ENCODE results near the gene KDM4C. TPM values are rescaled to one million over a fixed set of nuclear protein-coding genes. Genes with fewer than 3 reads are reported as not detected.

The KDM4C gene
- polyA plus RNA-seq, 2 of the 4 experiments (the other 2 are of a cell fraction): 9.6 to 15.6 TPM

GRCh38 chr9:6928863-6929262 is 171.1 kb downstream of the KDM4C start:
- TF ChIP-seq HOXB5 (CRISPR knock-in tag; IDR thresholded peaks at IDR 0.05): no peak
- no peak for TF ChIP-seq CEBPB (IDR thresholded peaks at IDR 0.05)
- no peak for TF ChIP-seq MAFK (IDR thresholded peaks at IDR 0.05; ENCODE audit: partially characterized antibody)
- no peak for TF ChIP-seq ZSCAN20 (CRISPR knock-in tag; IDR thresholded peaks at IDR 0.05)
- no peak for TF ChIP-seq JUNB (IDR thresholded peaks at IDR 0.05)
- no peak for TF ChIP-seq KDM5A (IDR thresholded peaks at IDR 0.05)
- TF ChIP-seq RAD21 (conservative IDR thresholded peaks at IDR 0.05 in 1 of 2, IDR thresholded peaks at IDR 0.05 in 1 of 2): no peak
- TF ChIP-seq HEYL (CRISPR knock-in tag; IDR thresholded peaks at IDR 0.05): no peak
- no peak for TF ChIP-seq FOSB (CRISPR knock-in tag; IDR thresholded peaks at IDR 0.05)
- no peak for TF ChIP-seq FOSL2 (IDR thresholded peaks at IDR 0.05)
- TF ChIP-seq FOSL2 (CRISPR knock-in tag; IDR thresholded peaks at IDR 0.05): no peak
- no peak for TF ChIP-seq RARB (CRISPR knock-in tag; IDR thresholded peaks at IDR 0.05)
- no peak for TF ChIP-seq ZNF302 (CRISPR knock-in tag; IDR thresholded peaks at IDR 0.05)
- TF ChIP-seq ZC3H11A (IDR thresholded peaks at IDR 0.05): no peak
- TF ChIP-seq NPAS2 (CRISPR knock-in tag; IDR thresholded peaks at IDR 0.05; ENCODE audit: borderline replicate concordance): no peak
- TF ChIP-seq HDAC2 (IDR thresholded peaks at IDR 0.05): no peak
- no peak for TF ChIP-seq NR3C1 (IDR thresholded peaks at IDR 0.05)
- TF ChIP-seq, protein P1, sequence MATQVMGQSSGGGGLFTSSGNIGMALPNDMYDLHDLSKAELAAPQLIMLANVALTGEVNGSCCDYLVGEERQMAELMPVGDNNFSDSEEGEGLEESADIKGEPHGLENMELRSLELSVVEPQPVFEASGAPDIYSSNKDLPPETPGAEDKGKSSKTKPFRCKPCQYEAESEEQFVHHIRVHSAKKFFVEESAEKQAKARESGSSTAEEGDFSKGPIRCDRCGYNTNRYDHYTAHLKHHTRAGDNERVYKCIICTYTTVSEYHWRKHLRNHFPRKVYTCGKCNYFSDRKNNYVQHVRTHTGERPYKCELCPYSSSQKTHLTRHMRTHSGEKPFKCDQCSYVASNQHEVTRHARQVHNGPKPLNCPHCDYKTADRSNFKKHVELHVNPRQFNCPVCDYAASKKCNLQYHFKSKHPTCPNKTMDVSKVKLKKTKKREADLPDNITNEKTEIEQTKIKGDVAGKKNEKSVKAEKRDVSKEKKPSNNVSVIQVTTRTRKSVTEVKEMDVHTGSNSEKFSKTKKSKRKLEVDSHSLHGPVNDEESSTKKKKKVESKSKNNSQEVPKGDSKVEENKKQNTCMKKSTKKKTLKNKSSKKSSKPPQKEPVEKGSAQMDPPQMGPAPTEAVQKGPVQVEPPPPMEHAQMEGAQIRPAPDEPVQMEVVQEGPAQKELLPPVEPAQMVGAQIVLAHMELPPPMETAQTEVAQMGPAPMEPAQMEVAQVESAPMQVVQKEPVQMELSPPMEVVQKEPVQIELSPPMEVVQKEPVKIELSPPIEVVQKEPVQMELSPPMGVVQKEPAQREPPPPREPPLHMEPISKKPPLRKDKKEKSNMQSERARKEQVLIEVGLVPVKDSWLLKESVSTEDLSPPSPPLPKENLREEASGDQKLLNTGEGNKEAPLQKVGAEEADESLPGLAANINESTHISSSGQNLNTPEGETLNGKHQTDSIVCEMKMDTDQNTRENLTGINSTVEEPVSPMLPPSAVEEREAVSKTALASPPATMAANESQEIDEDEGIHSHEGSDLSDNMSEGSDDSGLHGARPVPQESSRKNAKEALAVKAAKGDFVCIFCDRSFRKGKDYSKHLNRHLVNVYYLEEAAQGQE (IDR thresholded peaks at IDR 0.05): no peak
- TF ChIP-seq HOXA7 (CRISPR knock-in tag; IDR thresholded peaks at IDR 0.05): no peak
- TF ChIP-seq EP300 (IDR thresholded peaks at IDR 0.05): no peak
- DNase-seq (ENCODE audit: low read depth in 1 of 2, low spot score in 1 of 2): no peak
- Histone ChIP-seq H3K4me1 (peaks cover 32% of the 10 kb centered on the region), H3K4me2 (no peak overlapping the region), H3K27ac (no peak overlapping the region), H3K9me3 (no peaks in the 10 kb centered on the region), H3K4me3 (no peak overlapping the region)
- WGBS (ENCODE audit: missing lambda C conversion rate): 83% methylated on average over 2 of the region's 2 CpGs
- no peak for ATAC-seq
- POLR2A ChIA-PET: no interaction called here
- FAIRE-seq: no peak
- CTCF ChIA-PET: no interaction called here

DNA sequence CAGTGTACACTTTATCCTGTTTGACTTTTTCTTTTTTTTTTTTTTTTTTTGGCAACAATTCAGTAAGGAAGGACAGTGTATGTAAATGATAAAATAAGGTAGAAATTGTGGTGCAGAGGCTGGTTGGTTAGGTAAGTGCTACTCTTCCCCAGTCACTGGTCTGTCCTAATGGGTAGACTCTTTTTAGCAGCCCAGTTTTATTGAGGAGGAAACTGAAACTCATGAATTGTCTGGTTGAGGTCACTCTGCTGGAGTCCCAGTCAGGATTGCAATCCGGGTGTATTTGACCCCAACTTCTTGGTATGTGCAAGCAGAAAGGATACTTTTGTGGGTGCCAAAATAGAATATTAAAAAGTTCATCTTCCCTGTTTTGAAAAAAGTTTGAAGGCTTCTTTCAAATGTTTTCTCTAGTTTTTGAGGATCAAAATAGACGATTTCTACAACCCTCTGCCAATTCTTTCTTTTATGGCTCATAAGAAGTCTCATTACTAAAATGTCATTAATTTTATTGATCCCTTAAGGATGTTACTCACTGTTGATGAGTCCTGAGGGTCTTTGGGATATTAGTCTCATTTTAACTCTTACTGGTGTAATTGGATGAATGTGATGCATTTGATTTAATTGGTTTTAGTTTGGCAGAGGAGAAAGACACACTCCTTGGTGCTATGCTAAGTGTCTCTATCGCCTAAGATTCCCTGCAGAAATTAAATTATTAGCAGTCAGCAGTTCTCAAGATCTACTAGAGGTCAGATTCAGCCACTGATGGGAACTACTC is 171.9 kb downstream of the KDM4C start:
- H3K4me1 ChIP-seq: peaks cover 33% of the 10 kb centered on the region
- no peak overlapping the region for H3K4me3 ChIP-seq
- FAIRE-seq: no peak
- 73% methylated on average over 3 of the region's 3 CpGs for WGBS (ENCODE audit: missing lambda C conversion rate)
- no peak for ATAC-seq
- no peak overlapping the region for H3K27ac ChIP-seq
- H3K9me3 ChIP-seq: no peaks in the 10 kb centered on the region
- TF ChIP-seq MAFK (IDR thresholded peaks at IDR 0.05; ENCODE audit: partially characterized antibody) (peak; percentile 49), GATA3 (IDR thresholded peaks at IDR 0.05; ENCODE audit: borderline replicate concordance) (no peak)
- POLR2A ChIA-PET: no interaction called here
- CTCF ChIA-PET: no interaction called here
- H3K4me2 ChIP-seq: no peak overlapping the region
- no peak for DNase-seq (ENCODE audit: low read depth in 1 of 2, low spot score in 1 of 2)

DNA sequence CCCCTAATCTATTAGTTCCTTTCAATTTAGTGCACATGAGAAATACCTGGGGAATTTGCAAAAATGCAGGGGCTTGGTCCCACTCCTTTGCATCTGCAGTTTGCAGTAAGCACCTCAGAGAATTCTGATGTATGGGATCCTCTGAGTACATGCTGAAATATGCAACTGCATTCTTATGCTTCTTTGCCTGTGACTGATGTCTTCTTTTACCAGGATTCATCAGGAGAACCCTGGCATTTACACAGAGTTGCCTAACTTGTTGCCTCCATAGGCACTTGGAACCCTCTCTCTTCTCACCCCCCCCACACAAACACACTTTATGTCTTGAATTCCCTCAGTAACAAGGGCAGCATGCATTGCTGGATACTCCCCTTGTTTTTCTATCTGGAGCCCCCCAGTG is 173.1 kb downstream of the KDM4C start:
- FAIRE-seq: no peak
- H3K4me3 ChIP-seq: no peak overlapping the region
- POLR2A ChIA-PET: no interaction called here

More for the DNA sequence above, 173.1 kb downstream of the KDM4C start:
- ATAC-seq (peak in 1 of 2 experiments; percentile 47; a peak in 1 of 6 replicates), DNase-seq (ENCODE audit: low read depth in 1 of 2, low spot score in 1 of 2) (no peak)
- Histone ChIP-seq H3K4me1 (peaks cover 33% of the 10 kb centered on the region), H3K4me2 (peak overlapping the region; percentile 34; the same call in 2 of the 3 replicates), H3K9me3 (no peaks in the 10 kb centered on the region), H3K27ac (no peak overlapping the region)
- TF ChIP-seq KDM5A (IDR thresholded peaks at IDR 0.05): no peak
- TF ChIP-seq RNF2 (IDR thresholded peaks at IDR 0.05; ENCODE audit: borderline replicate concordance, low read depth): no peak
- no peak for TF ChIP-seq CHD2 (IDR thresholded peaks at IDR 0.05; ENCODE audit: low read length, partially characterized antibody)
- CTCF ChIA-PET: no interaction called here

All from A549 (cell line).